Panc1 (cell line): ENCODE results near the gene PXMP2. TPM values are rescaled to one million over a fixed set of nuclear protein-coding genes. Genes with fewer than 3 reads are reported as not detected.

Experiments
- ATAC-seq: fragments of 200-7000 bp; cut with Tn5 transposase; 2 replicates; pipeline ENCODE4 v1.9.1; 2020; ENCODE audit warnings: mild to moderate bottlenecking, moderate library complexity
- BruUV-seq: library from RNA; stranded (reverse); fragments of 400-500 nt; replicated peaks from 2 replicates; lab custom pipeline; 2021; lab: Mats Ljungman, UMichigan
- CTCF ChIA-PET: fragments of 300-600 bp; sonication (Branson Sonifier 250); formaldehyde crosslinking; loops from one replicate; lab custom pipeline; 2022; ENCODE audit warnings: antibody characterized with exemption; lab: Charles Lee
- POLR2A ChIA-PET: fragments of 300-600 bp; sonication (Branson Sonifier 250); formaldehyde crosslinking; loops from one replicate; lab custom pipeline; 2022; ENCODE audit warnings: antibody characterized with exemption; lab: Charles Lee
- DNase-seq: peaks from one replicate; pipeline ENCODE4 v3.0.0-alpha.2; 2010; ENCODE audit warnings: low read depth, low spot score
- H3K27ac ChIP-seq: 2 replicates; pipeline ENCODE4 v1.5.1; 2011; ENCODE audit warnings: mild to moderate bottlenecking, low read length, inconsistent platforms
- H3K27me3 ChIP-seq: fragments of 200-500 bp; sonication (Bioruptor generic); 2 replicates; pipeline ENCODE4 v1.6.0; 2014; ENCODE audit warnings: low read length, inconsistent platforms; ENCODE audit not compliant: control insufficient read depth, insufficient read depth
- H3K36me3 ChIP-seq: fragments of 200-500 bp; sonication (Bioruptor generic); 2 replicates; pipeline ENCODE4 v1.5.1; 2014; ENCODE audit warnings: inconsistent platforms, mild to moderate bottlenecking, low read length, moderate library complexity; ENCODE audit not compliant: control insufficient read depth, insufficient read depth
- H3K4me1 ChIP-seq: 2 replicates; pipeline ENCODE4 v1.5.1; 2011; ENCODE audit warnings: inconsistent platforms, mild to moderate bottlenecking, low read length, moderate library complexity; ENCODE audit not compliant: control insufficient read depth, insufficient read depth
- H3K4me3 ChIP-seq, 2 experiments: 2 replicates each; pipeline ENCODE4 v1.5.1; 2011 to 2012; ENCODE audit warnings: low read depth in 2 of 2, low read length in 2 of 2, mild to moderate bottlenecking in 2 of 2, inconsistent platforms in 1 of 2, moderate library complexity in 1 of 2
- H3K9me3 ChIP-seq: fragments of 200-500 bp; sonication (Bioruptor generic); 2 replicates; pipeline ENCODE4 v1.5.1; 2014; ENCODE audit warnings: low read depth, mild to moderate bottlenecking, inconsistent platforms, low read length, moderate library complexity; ENCODE audit not compliant: control insufficient read depth, insufficient read depth
- POLR2AphosphoS5 ChIP-seq: IDR thresholded peaks from 2 replicates; pipeline ENCODE4 v1.6.1; 2012; ENCODE audit warnings: mild to moderate bottlenecking, low read depth, low read length, moderate library complexity
- REST ChIP-seq, 2 experiments: IDR thresholded peaks; 2 replicates each; pipeline ENCODE4 v1.6.1; 2011 to 2012; ENCODE audit warnings: low read depth in 2 of 2, control low read depth in 1 of 2, low read length in 1 of 2, mild to moderate bottlenecking in 1 of 2, moderate library complexity in 1 of 2; ENCODE audit not compliant: insufficient read depth in 1 of 2
- SIN3A ChIP-seq: IDR thresholded peaks from 2 replicates; pipeline ENCODE4 v1.6.1; 2012; ENCODE audit warnings: low read depth, mild to moderate bottlenecking, low read length, moderate library complexity, borderline replicate concordance; ENCODE audit not compliant: insufficient read depth
- TCF7L2 ChIP-seq: IDR thresholded peaks from 2 replicates; pipeline ENCODE4 v1.6.1; 2011; ENCODE audit warnings: mild to moderate bottlenecking, low read depth, low read length, inconsistent platforms
- in situ Hi-C: cut with HindIII; loops from 2 replicates; pipeline ENCODE4 v1.10.0; 2016; ENCODE audit warnings: low sequenced_read_pairs, low pct_unique_long_range_greater_than_20kb
- intact Hi-C: fragments of 100-400 bp; cut with micrococcal nuclease; formaldehyde crosslinking; loops from one replicate; pipeline ENCODE4 v1.10.0; 2022; ENCODE audit not compliant: unreplicated experiment
- total RNA-seq: library from RNA; stranded (reverse); gene quantifications from one replicate; pipeline ENCODE4 v1.2.1, GENCODE V29; 2021; ENCODE audit not compliant: unreplicated experiment
- TF ChIP-seq, protein P1 (sequence below): fragments of 450-650 bp; IDR thresholded peaks from 2 replicates; pipeline ENCODE4 v1.5.1; 2017; ENCODE audit warnings: mild to moderate bottlenecking

Gene PXMP2
- total RNA-seq, 1 experiment from 2014 or later: 21.3 TPM

GRCh38 chr12:132700212-132700822, 12.9 kb downstream of the PXMP2 start:
- DNase-seq: peak; percentile 41
- Histone ChIP-seq H3K4me1 (peaks cover 3% of the 10 kb centered on the region; the same call in 1 of the 2 replicates), H3K27me3 (no peaks in the 10 kb centered on the region), H3K36me3 (peaks cover 3% of the 10 kb centered on the region; the same call in 1 of the 2 replicates), H3K9me3 (no peaks in the 10 kb centered on the region), H3K4me3 (no peak overlapping the region), H3K27ac (no peak overlapping the region)
- no TSS peak for BruUV-seq
- ATAC-seq: peak; percentile 59
- intact Hi-C loops: no loop called here
- TF ChIP-seq, protein P1, sequence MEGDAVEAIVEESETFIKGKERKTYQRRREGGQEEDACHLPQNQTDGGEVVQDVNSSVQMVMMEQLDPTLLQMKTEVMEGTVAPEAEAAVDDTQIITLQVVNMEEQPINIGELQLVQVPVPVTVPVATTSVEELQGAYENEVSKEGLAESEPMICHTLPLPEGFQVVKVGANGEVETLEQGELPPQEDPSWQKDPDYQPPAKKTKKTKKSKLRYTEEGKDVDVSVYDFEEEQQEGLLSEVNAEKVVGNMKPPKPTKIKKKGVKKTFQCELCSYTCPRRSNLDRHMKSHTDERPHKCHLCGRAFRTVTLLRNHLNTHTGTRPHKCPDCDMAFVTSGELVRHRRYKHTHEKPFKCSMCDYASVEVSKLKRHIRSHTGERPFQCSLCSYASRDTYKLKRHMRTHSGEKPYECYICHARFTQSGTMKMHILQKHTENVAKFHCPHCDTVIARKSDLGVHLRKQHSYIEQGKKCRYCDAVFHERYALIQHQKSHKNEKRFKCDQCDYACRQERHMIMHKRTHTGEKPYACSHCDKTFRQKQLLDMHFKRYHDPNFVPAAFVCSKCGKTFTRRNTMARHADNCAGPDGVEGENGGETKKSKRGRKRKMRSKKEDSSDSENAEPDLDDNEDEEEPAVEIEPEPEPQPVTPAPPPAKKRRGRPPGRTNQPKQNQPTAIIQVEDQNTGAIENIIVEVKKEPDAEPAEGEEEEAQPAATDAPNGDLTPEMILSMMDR: no peak
- TF ChIP-seq TCF7L2 (no peak), REST (IDR thresholded peaks at IDR 0.05; ENCODE audit: insufficient read depth in 1 of 2, low read depth in 2 of 2, low read length in 1 of 2) (no peak), POLR2AphosphoS5 (no peak), SIN3A (no peak)
- ChIA-PET CTCF (no interaction called here), POLR2A (interaction anchor here (0.6 kb wide), 1 partner anchor 1145 kb away, joined by 3 read pairs; no protein-coding TSS in a partner anchor)
- in situ Hi-C loops: no loop called here

DNA sequence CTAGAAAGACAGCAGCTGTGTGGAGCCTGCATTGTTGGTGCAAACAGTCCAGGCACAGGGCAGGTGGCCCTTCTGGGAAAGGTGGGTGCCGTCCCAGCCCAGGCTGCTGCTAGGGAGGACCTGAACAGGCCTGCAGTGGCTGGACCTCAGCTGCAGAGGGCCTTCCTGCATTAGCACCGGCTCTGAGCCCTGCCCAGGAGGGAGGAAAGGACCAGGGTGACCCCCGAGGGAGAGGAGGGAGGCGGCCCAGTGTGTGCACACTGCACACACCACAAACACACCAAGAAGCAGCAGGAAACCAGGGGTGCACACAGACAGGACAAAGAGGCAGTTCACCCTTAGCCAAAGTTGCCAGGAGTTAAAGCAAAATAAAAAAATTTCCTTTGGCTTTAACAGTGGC, 15.3 kb downstream of the PXMP2 start:
- H3K9me3 ChIP-seq: no peaks in the 10 kb centered on the region
- peaks cover 3% of the 10 kb centered on the region; the same call in 1 of the 2 replicates for H3K4me1 ChIP-seq
- intact Hi-C loops: no loop called here
- ChIA-PET POLR2A (no interaction called here), CTCF (no interaction called here)
- H3K36me3 ChIP-seq: no peaks in the 10 kb centered on the region
- in situ Hi-C loops: no loop called here
- DNase-seq (no peak), ATAC-seq (peak; percentile 74)
- no peaks in the 10 kb centered on the region for H3K27me3 ChIP-seq
- no peak overlapping the region for H3K27ac ChIP-seq
- no TSS peak for BruUV-seq
- TF ChIP-seq POLR2AphosphoS5: no peak
- no peak for TF ChIP-seq TCF7L2
- TF ChIP-seq, protein P1: no peak
- TF ChIP-seq REST (IDR thresholded peaks at IDR 0.05; ENCODE audit: insufficient read depth in 1 of 2, low read depth in 2 of 2, low read length in 1 of 2): no peak
- no peak overlapping the region for H3K4me3 ChIP-seq
